ENCODE data around the gene CTNNA1. TPM values are rescaled to one million over a fixed set of nuclear protein-coding genes. Genes with fewer than 3 reads are reported as not detected.
"Not testable (repeated sequence)": the region's sequence is repeated elsewhere in the genome, so short reads cannot be mapped to it uniquely, and the experiment has no call there.

Gene CTNNA1
- total RNA-seq, 4 donors from 2014 or later, result 140 to 752 (median 389) TPM

DNA sequence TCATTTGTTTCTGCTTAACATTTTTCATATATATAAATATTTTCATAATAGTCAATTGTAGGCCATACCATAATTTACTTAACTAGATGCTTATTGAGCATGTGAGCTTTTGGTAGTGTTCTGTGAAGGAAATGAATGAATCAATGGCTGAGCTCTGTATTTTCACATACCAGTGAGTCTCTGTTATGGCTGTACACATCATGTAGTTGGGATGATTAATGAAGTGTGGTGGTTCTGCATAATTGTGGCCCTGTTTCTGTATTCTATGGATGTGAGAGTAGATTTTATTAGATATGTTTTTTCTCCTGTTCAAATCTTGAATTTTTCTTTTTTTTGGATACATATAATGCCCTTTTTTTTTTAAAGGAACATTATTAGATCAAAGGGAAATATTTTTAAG, 56.2 kb downstream of the CTNNA1 start:
- no peak overlapping the region for H3K4me3 ChIP-seq
- intact Hi-C loops (cut with DNase I; ENCODE audit: low total_unique reads), result no loop called here
- no peaks in the 10 kb centered on the region for H3K36me3 ChIP-seq
- H3K27me3 ChIP-seq, result no peaks in the 10 kb centered on the region
- H3K4me1 ChIP-seq, result no peaks in the 10 kb centered on the region
- TF ChIP-seq POLR2A (IDR thresholded peaks at IDR 0.05), result no peak
- TF ChIP-seq, protein P1, sequence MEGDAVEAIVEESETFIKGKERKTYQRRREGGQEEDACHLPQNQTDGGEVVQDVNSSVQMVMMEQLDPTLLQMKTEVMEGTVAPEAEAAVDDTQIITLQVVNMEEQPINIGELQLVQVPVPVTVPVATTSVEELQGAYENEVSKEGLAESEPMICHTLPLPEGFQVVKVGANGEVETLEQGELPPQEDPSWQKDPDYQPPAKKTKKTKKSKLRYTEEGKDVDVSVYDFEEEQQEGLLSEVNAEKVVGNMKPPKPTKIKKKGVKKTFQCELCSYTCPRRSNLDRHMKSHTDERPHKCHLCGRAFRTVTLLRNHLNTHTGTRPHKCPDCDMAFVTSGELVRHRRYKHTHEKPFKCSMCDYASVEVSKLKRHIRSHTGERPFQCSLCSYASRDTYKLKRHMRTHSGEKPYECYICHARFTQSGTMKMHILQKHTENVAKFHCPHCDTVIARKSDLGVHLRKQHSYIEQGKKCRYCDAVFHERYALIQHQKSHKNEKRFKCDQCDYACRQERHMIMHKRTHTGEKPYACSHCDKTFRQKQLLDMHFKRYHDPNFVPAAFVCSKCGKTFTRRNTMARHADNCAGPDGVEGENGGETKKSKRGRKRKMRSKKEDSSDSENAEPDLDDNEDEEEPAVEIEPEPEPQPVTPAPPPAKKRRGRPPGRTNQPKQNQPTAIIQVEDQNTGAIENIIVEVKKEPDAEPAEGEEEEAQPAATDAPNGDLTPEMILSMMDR (IDR thresholded peaks at IDR 0.05), result no peak
- DNase-seq, result no peak
- H3K9me3 ChIP-seq, result no peaks in the 10 kb centered on the region
- no peak overlapping the region for H3K27ac ChIP-seq

GRCh38 chr5:138810861-138811260, 57.6 kb downstream of the CTNNA1 start:
- H3K9me3 ChIP-seq; intact Hi-C loops (cut with DNase I; ENCODE audit: low total_unique reads); DNase-seq; H3K27ac ChIP-seq; H3K36me3 ChIP-seq; H3K4me3 ChIP-seq; H3K27me3 ChIP-seq; H3K4me1 ChIP-seq: not testable (repeated sequence)

DNA sequence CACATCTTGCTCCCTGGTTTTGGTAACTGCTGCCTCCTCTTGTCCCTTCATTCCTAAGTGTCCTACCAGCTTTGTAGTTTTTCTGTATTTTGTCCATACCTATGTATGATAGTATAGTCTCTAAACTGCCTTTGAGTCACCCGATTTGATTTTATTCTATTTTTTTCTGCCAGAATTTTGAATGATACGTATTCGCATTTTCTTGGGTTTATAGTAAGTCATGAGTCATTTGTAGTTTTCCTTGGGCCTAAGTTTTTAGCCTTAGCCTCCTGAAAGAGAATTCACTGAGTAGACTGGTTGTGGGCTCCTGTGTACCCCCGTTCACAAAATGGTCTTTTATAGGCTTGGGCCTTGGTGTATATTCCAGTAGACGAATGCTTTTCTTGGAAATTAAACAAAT, 62.3 kb downstream of the CTNNA1 start:
- Histone ChIP-seq H3K27me3 (no peaks in the 10 kb centered on the region), H3K27ac (no peak overlapping the region), H3K4me1 (no peaks in the 10 kb centered on the region), H3K4me3 (no peak overlapping the region), H3K36me3 (no peaks in the 10 kb centered on the region), H3K9me3 (no peaks in the 10 kb centered on the region)
- DNase-seq, result no peak
- intact Hi-C loops (cut with DNase I; ENCODE audit: low total_unique reads), result no loop called here
- TF ChIP-seq POLR2A (IDR thresholded peaks at IDR 0.05), result no peak
- TF ChIP-seq, protein P1 (IDR thresholded peaks at IDR 0.05), result no peak

GRCh38 chr5:138817241-138817640, 64.0 kb downstream of the CTNNA1 start:
- TF ChIP-seq POLR2A (IDR thresholded peaks at IDR 0.05), result no peak
- TF ChIP-seq, protein P1 (IDR thresholded peaks at IDR 0.05), result no peak
- no peaks in the 10 kb centered on the region for H3K27me3 ChIP-seq
- no peaks in the 10 kb centered on the region for H3K4me1 ChIP-seq
- no peak overlapping the region for H3K27ac ChIP-seq
- H3K9me3 ChIP-seq, result no peaks in the 10 kb centered on the region
- intact Hi-C loops (cut with DNase I; ENCODE audit: low total_unique reads), result no loop called here
- H3K4me3 ChIP-seq, result no peak overlapping the region
- DNase-seq, result no peak
- no peaks in the 10 kb centered on the region for H3K36me3 ChIP-seq

DNA sequence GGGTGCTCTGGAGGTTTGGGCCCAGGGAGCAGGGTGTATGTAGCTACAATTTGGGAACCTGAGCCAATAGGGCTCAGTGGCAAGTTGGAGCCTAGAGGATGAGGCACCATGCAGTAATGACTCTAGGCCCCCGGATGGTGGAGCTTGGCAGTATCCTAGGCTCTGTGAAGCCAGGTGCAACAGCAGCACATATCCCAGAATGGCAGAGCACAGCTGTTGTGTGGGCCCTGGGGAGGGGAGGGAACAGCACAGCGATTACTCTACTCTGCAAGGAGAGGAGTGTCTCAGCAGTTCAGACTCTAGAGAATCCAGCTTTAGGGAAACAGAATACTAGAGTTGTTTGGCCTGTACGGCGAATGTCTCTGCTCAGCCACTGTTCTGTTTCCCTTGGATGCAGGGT, 65.9 kb downstream of the CTNNA1 start:
- DNase-seq, result no peak
- H3K36me3 ChIP-seq, result no peaks in the 10 kb centered on the region
- H3K4me1 ChIP-seq, result no peaks in the 10 kb centered on the region
- H3K27ac ChIP-seq, result no peak overlapping the region
- TF ChIP-seq, protein P1 (IDR thresholded peaks at IDR 0.05), result no peak
- no peak for TF ChIP-seq POLR2A (IDR thresholded peaks at IDR 0.05)
- no peaks in the 10 kb centered on the region for H3K9me3 ChIP-seq
- H3K27me3 ChIP-seq, result no peaks in the 10 kb centered on the region
- no peak overlapping the region for H3K4me3 ChIP-seq
- intact Hi-C loops (cut with DNase I; ENCODE audit: low total_unique reads), result no loop called here

DNA sequence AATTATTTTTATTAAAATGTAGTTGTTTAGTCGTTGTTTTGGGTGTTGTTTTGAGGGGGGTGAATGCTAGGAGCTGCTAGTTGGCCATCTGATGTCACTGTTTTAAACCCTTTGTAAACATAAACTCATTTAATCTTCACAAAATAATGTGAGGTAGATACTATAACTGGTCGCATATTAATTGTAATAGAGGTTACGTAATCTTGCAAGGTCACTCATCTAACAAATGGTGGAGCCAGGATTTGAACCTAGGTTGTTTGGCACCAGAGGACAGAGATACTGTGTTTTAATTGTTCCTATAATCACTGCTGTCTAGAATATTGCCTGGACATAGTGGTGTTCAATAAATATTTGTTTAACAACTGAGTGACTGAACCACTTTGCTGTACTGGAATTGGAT, 67.5 kb downstream of the CTNNA1 start:
- TF ChIP-seq POLR2A (IDR thresholded peaks at IDR 0.05), result no peak
- TF ChIP-seq, protein P1 (IDR thresholded peaks at IDR 0.05), result no peak
- no peak for DNase-seq
- Histone ChIP-seq H3K9me3 (no peaks in the 10 kb centered on the region), H3K36me3 (no peaks in the 10 kb centered on the region), H3K4me1 (no peaks in the 10 kb centered on the region), H3K4me3 (no peak overlapping the region), H3K27ac (no peak overlapping the region), H3K27me3 (no peaks in the 10 kb centered on the region)
- intact Hi-C loops (cut with DNase I; ENCODE audit: low total_unique reads), result no loop called here
